Activated T-cell treated with anti-CD3 and anti-CD28 coated beads, Interleukin-2, amount 50 U/mL, for 1 hour (primary cell): ENCODE measurements around the gene C21orf91.
"Not testable (repeated sequence)": the region's sequence is repeated elsewhere in the genome, so short reads cannot be mapped to it uniquely, and the experiment has no call there.

Experiments
- DNase-seq: peaks from one replicate; pipeline ENCODE4 v3.0.0-alpha.2; 2020

Gene C21orf91

DNA sequence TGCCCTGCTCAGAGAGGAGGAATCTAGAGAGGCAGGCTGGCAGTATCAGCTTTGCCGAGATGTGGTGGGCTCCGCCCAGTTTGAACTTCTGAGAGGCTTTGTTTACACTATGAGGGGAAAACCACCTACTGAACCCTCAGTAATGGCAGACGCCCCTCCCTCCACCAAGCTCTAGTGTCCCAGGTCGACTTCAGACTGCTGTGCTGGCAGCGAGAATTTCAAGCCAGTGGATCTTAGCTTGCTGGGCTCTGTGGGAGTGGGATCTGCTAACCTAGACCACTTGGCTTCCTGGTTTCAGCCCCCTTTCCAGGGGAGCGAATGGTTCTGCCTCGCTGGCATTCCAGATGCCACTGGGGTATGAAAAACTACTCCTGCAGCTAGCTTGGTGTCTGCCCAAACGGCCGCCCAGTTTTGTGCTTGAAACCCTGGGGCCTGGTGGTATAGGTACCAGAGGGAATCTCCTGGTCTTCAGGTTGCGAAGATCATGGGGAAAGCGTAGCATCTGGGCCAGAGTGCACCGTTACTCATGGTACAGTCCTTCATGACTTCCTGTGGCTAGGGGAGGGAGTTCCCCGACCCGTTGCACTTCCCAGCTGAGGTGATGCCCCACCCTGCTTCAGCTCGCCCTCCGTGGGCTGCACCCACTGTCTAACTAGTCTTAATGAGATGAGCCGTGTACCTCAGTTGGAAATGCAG lies 43.6 kb downstream of the C21orf91 start:
- DNase-seq: peak; percentile 54

DNA sequence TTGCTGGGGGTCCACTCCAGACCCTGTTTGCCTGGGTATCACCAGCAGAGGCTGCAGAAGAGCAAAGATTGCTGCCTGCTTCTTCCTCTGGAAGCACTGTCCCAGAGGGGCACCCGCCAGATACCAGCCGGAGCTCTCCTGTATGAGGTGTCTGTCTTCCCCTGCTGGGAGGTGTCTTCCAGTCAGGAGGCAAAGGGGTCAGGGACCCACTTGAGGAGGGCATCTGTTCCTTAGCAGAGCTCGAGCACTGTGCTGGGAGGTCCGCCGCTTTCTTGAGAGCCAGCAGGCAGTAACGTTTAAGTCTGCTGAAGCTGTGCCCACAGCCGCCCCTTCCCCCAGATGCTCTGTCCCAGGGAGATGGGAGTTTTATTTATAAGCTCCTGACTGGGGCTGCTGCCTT lies 44.1 kb downstream of the C21orf91 start:
- not testable (repeated sequence) for DNase-seq

- no peak for DNase-seq
Measured at GRCh38 chr21:17769447-17769845, 49.7 kb downstream of the C21orf91 start.

- no peak for DNase-seq
Measured at GRCh38 chr21:17768840-17769446, 50.2 kb downstream of the C21orf91 start.

DNA sequence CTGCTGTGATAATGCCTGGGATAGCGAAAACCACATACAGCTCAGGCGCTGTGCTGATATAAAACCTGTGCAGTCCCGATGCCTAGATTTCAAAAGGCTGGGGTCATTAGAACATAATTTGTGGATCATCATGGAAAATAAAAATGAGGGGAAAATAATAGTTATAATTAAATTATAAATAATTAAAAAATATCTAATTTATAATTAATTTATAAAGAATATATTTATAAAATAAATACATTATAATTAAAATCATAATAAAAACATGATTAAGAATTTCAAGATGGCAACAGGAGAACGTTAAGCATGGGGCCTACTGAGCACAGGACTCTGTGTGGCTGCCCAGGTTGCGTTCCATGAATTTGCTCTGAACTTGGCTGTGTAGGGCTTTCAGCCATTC lies 53.9 kb downstream of the C21orf91 start:
- DNase-seq: no peak

GRCh38 chr21:17763288-17764037 lies 55.7 kb downstream of the C21orf91 start:
- no peak for DNase-seq

- DNase-seq: no peak
Measured at GRCh38 chr21:17759511-17760178, 59.5 kb downstream of the C21orf91 start.

- DNase-seq: no peak
Measured at GRCh38 chr21:17758683-17759082, 60.5 kb downstream of the C21orf91 start.

- DNase-seq: no peak
Measured at GRCh38 chr21:17757671-17758070, 61.5 kb downstream of the C21orf91 start.

GRCh38 chr21:17753736-17754135 lies 65.4 kb downstream of the C21orf91 start:
- no peak for DNase-seq

DNA sequence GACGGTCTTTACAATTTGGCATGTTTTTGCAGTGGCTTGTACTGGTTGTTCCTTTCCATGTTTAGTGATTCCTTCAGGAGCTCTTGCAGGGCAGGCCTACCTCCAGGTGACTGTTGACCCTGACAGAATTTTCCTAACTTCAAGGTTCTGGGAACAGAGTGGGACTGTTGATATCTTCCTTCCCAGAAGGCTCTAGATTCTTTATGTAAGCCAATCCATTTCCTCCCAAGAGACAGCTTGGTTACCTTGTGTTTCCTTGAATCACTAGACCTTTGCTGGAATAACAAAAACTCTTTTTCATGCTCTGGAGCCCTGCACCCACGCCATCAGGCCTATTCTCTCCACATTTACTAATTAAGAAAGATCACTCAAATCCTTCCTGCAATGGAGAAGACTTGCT lies 67.0 kb downstream of the C21orf91 start:
- no peak for DNase-seq

GRCh38 chr21:17746920-17747319 lies 72.2 kb downstream of the C21orf91 start:
- DNase-seq: no peak

GRCh38 chr21:17745086-17745485 lies 74.1 kb downstream of the C21orf91 start:
- DNase-seq: no peak

GRCh38 chr21:17742940-17743592 lies 76.1 kb downstream of the C21orf91 start:
- no peak for DNase-seq

- DNase-seq: no peak
Measured at GRCh38 chr21:17742181-17742580, 77.0 kb downstream of the C21orf91 start.
